SK-N-SH (cell line): ENCODE data around the gene EVI5. TPM values are rescaled to one million over a fixed set of nuclear protein-coding genes. Genes with fewer than 3 reads are reported as not detected.

ENCODE experiments used
- CTCF ChIA-PET: fragments of 300-600, 350-600 bp; formaldehyde crosslinking; extraction: SDS; loops from one replicate; lab custom pipeline; 2021; lab: Yijun Ruan, JAX
- POLR2A ChIA-PET: fragments of 350-600 bp; sonication (Branson Sonifier 250); formaldehyde crosslinking; extraction: SDS; loops from one replicate; lab custom pipeline; 2020; ENCODE audit warnings: antibody characterized with exemption, inconsistent platforms; lab: Yijun Ruan, JAX
- DNase-seq: peaks from one replicate; pipeline ENCODE4 v3.0.0; 2012
- H2AFZ ChIP-seq: fragments of 200-600 bp; sonication (generic); 2 replicates; pipeline ENCODE4 v1.8.1; 2016; ENCODE audit warnings: antibody characterized with exemption, mild to moderate bottlenecking, low read depth
- H3F3A ChIP-seq: fragments of 200-600 bp; sonication (generic); replicated peaks from 2 replicates; pipeline ENCODE3; 2016; ENCODE audit warnings: antibody characterized with exemption, mild to moderate bottlenecking; ENCODE audit not compliant: insufficient read depth
- H3K27ac ChIP-seq, 2 experiments: fragments of 200-500 bp in 1 of 2; fragments of 200-600 bp in 1 of 2; sonication (Bioruptor generic) in 1 of 2; sonication (generic), shearing (Covaris generic) in 1 of 2; 2 replicates each; pipeline versions ENCODE4 v1.5.1 to v1.6.1; 2014 to 2016; ENCODE audit warnings: low read depth in 2 of 2, inconsistent platforms in 1 of 2, low read length in 1 of 2, mild to moderate bottlenecking in 1 of 2, mixed read lengths in 1 of 2
- H3K27me3 ChIP-seq: fragments of 200-600 bp; sonication (generic), shearing (Covaris generic); 2 replicates; pipeline ENCODE4 v1.6.1; 2016; ENCODE audit warnings: mixed run types; ENCODE audit not compliant: insufficient read depth
- H3K36me3 ChIP-seq, 2 experiments: fragments of 200-500 bp in 1 of 2; fragments of 200-600 bp in 1 of 2; sonication (Bioruptor generic) in 1 of 2; sonication (generic) in 1 of 2; replicated peaks in 1 of 2; 2 replicates each; pipeline versions ENCODE3 to v1.5.1; 2014 to 2016; ENCODE audit warnings: low read length in 1 of 2, mild to moderate bottlenecking in 1 of 2; ENCODE audit not compliant: insufficient read depth in 2 of 2, control insufficient read depth in 1 of 2
- H3K4me1 ChIP-seq, 2 experiments: fragments of 200-500 bp in 1 of 2; fragments of 200-600 bp in 1 of 2; sonication (Bioruptor generic) in 1 of 2; sonication (generic), shearing (Covaris generic) in 1 of 2; 2 replicates each; pipeline versions ENCODE4 v1.5.1 to v1.6.1; 2014 to 2016; ENCODE audit warnings: low read depth in 1 of 2, low read length in 1 of 2, mixed run types in 1 of 2; ENCODE audit not compliant: insufficient read depth in 2 of 2, control insufficient read depth in 1 of 2
- H3K4me2 ChIP-seq: fragments of 200-600 bp; sonication (generic), shearing (Covaris generic); 2 replicates; pipeline ENCODE4 v1.6.1; 2017; ENCODE audit warnings: mixed run types
- H3K4me3 ChIP-seq, 2 experiments: fragments of 200-500 bp in 1 of 2; fragments of 200-600 bp in 1 of 2; sonication (Bioruptor generic) in 1 of 2; sonication (generic), shearing (Covaris generic) in 1 of 2; 2 replicates each; pipeline versions ENCODE4 v1.5.1 to v1.8.1; 2014 to 2016; ENCODE audit warnings: low read depth in 2 of 2, inconsistent platforms in 1 of 2, low read length in 1 of 2, mild to moderate bottlenecking in 1 of 2, mixed read lengths in 1 of 2, moderate library complexity in 1 of 2
- H3K79me2 ChIP-seq: fragments of 200-600 bp; sonication (generic); 2 replicates; pipeline ENCODE4 v1.8.1; 2017; ENCODE audit warnings: mild to moderate bottlenecking; ENCODE audit not compliant: insufficient read depth
- H3K9ac ChIP-seq: fragments of 200-600 bp; sonication (generic); 2 replicates; pipeline ENCODE4 v1.6.1; 2017; ENCODE audit warnings: mixed run types
- H3K9me2 ChIP-seq: fragments of 200-600 bp; sonication (generic); 2 replicates; pipeline ENCODE4 v1.6.1; 2017; ENCODE audit warnings: mixed run types
- H3K9me3 ChIP-seq: fragments of 200-600 bp; sonication (generic); 2 replicates; pipeline ENCODE4 v1.6.1; 2017; ENCODE audit warnings: mixed run types, mild to moderate bottlenecking, moderate library complexity
- H4K20me1 ChIP-seq: fragments of 200-600 bp; sonication (generic); 2 replicates; pipeline ENCODE4 v1.6.1; 2017; ENCODE audit warnings: mild to moderate bottlenecking, mixed run types; ENCODE audit not compliant: insufficient read depth
- CHD2 ChIP-seq: fragments of 150-350 bp; IDR thresholded peaks from 2 replicates; pipeline ENCODE4 v1.6.1; 2018; ENCODE audit warnings: low read length; ENCODE audit not compliant: partially characterized antibody
- EP300 ChIP-seq, 2 experiments: IDR thresholded peaks; 2 replicates each; pipeline versions ENCODE4 v1.4.0 to v1.6.1; 2012; ENCODE audit warnings: borderline replicate concordance in 1 of 2, low read depth in 1 of 2, low read length in 1 of 2
- EZH2phosphoT487 ChIP-seq: fragments of 200-600 bp; sonication (generic); IDR thresholded peaks from 2 replicates; pipeline ENCODE4 v1.6.1; 2017; ENCODE audit warnings: low read depth, mixed run types, mild to moderate bottlenecking, antibody characterized with exemption, moderate library complexity, borderline replicate concordance
- FOXJ3 ChIP-seq: sonication (generic); formaldehyde crosslinking; IDR thresholded peaks from 2 replicates; pipeline ENCODE4 v1.5.1; 2020; ENCODE audit warnings: mild to moderate bottlenecking, missing genetic modification reagents
- GABPA ChIP-seq: IDR thresholded peaks from 2 replicates; pipeline ENCODE4 v1.4.0; 2012; ENCODE audit warnings: low read depth, mild to moderate bottlenecking
- MEF2A ChIP-seq: IDR thresholded peaks from 2 replicates; pipeline ENCODE4 v1.4.0; 2012; ENCODE audit warnings: low read depth, borderline replicate concordance
- MXI1 ChIP-seq: IDR thresholded peaks from 2 replicates; pipeline ENCODE4 v1.6.1; 2012; ENCODE audit warnings: mild to moderate bottlenecking, low read depth, low read length, improper control_type of control experiment
- NRF1 ChIP-seq: IDR thresholded peaks from 2 replicates; pipeline ENCODE4 v1.6.1; 2012; ENCODE audit warnings: low read depth, mild to moderate bottlenecking, low read length
- RAD21 ChIP-seq: IDR thresholded peaks from 2 replicates; pipeline ENCODE4 v1.6.1; 2012; ENCODE audit warnings: mild to moderate bottlenecking, low read length
- RCOR1 ChIP-seq: fragments of 150-350 bp; IDR thresholded peaks from 2 replicates; pipeline ENCODE4 v1.6.1; 2017; ENCODE audit warnings: antibody characterized with exemption, low read length
- TEAD4 ChIP-seq: IDR thresholded peaks from 2 replicates; pipeline ENCODE4 v1.4.0; 2012; ENCODE audit warnings: mild to moderate bottlenecking, borderline replicate concordance; ENCODE audit not compliant: insufficient read depth
- USF2 ChIP-seq: fragments of 150-350 bp; IDR thresholded peaks from 2 replicates; pipeline ENCODE4 v1.6.1; 2017; ENCODE audit warnings: antibody characterized with exemption, low read length, low read depth, borderline replicate concordance
- YY1 ChIP-seq: IDR thresholded peaks from 2 replicates; pipeline ENCODE4 v1.4.0; 2012; ENCODE audit warnings: low read depth, mild to moderate bottlenecking
- WGBS: methylation state at CpG from one replicate; pipeline ENCODE4 v1.1.6; 2017; ENCODE audit warnings: low lambda C conversion rate; 5-methylcytosine and 5-hydroxymethylcytosine counted together
- polyA plus RNA-seq, 3 experiments: library from polyadenylated mRNA; depleted of rRNA; stranded (reverse); fragments of >200 nt; gene quantifications; 2 replicates each; pipeline ENCODE4 v1.2.3, GENCODE V29; 2012

Gene EVI5
- polyA plus RNA-seq, 1 of the 3 experiments (the other 2 are of a cell fraction) = 5.7 TPM

GRCh38 chr1:92679980-92680379 is 104.9 kb downstream of the EVI5 start:
- TF ChIP-seq FOXJ3 (CRISPR knock-in tag) (no peak), TEAD4 (no peak), USF2 (no peak), EZH2phosphoT487 (no peak)
- H3K4me1 ChIP-seq = no peaks in the 10 kb centered on the region
- no peaks in the 10 kb centered on the region for H4K20me1 ChIP-seq
- ChIA-PET POLR2A (no interaction called here), CTCF (no interaction called here)
- H3K9ac ChIP-seq = no peak overlapping the region
- H2AFZ ChIP-seq = no peak overlapping the region
- no peak overlapping the region for H3K4me3 ChIP-seq
- H3K9me3 ChIP-seq = no peaks in the 10 kb centered on the region
- H3K27ac ChIP-seq = no peak overlapping the region
- WGBS = 98% methylated on average over 4 of the region's 4 CpGs
- H3K79me2 ChIP-seq = no peaks in the 10 kb centered on the region
- no peaks in the 10 kb centered on the region for H3K9me2 ChIP-seq
- no peaks in the 10 kb centered on the region for H3F3A ChIP-seq
- peaks cover 5 to 13% of the 10 kb centered on the region in 2 experiments for H3K36me3 ChIP-seq
- H3K4me2 ChIP-seq = no peak overlapping the region
- H3K27me3 ChIP-seq = no peaks in the 10 kb centered on the region
- DNase-seq = no peak

GRCh38 chr1:92663775-92664174 is 121.1 kb downstream of the EVI5 start:
- Histone ChIP-seq H2AFZ (no peak overlapping the region), H4K20me1 (no peaks in the 10 kb centered on the region), H3K79me2 (no peaks in the 10 kb centered on the region), H3K27me3 (no peaks in the 10 kb centered on the region), H3K9ac (no peak overlapping the region), H3K4me1 (no peaks in the 10 kb centered on the region), H3K9me3 (no peaks in the 10 kb centered on the region), H3F3A (no peaks in the 10 kb centered on the region), H3K9me2 (0 out of 2 replicates have a peak, but pooled peaks cover 6% of the 10 kb centered on the region), H3K27ac (no peak overlapping the region), H3K4me2 (no peak overlapping the region), H3K4me3 (no peak overlapping the region), H3K36me3 (peaks cover 0 to 32% of the 10 kb centered on the region in 2 experiments)
- TF ChIP-seq RAD21 (no peak), YY1 (no peak), MEF2A (no peak), RCOR1 (no peak)
- POLR2A ChIA-PET = no interaction called here
- DNase-seq = no peak
- CTCF ChIA-PET = no interaction called here
- WGBS = 98% methylated on average over 5 of the region's 5 CpGs

GRCh38 chr1:92662048-92662447 is 122.9 kb downstream of the EVI5 start:
- Histone ChIP-seq H4K20me1 (no peaks in the 10 kb centered on the region), H3K4me2 (no peak overlapping the region), H3F3A (no peaks in the 10 kb centered on the region), H3K9ac (no peak overlapping the region), H3K9me3 (0 out of 2 replicates have a peak, but pooled peaks cover 3% of the 10 kb centered on the region), H3K4me3 (no peak overlapping the region), H3K27me3 (no peaks in the 10 kb centered on the region), H3K4me1 (no peaks in the 10 kb centered on the region), H3K79me2 (no peaks in the 10 kb centered on the region), H2AFZ (no peak overlapping the region), H3K27ac (no peak overlapping the region), H3K9me2 (0 out of 2 replicates have a peak, but pooled peaks cover 6% of the 10 kb centered on the region), H3K36me3 (peaks cover 0 to 34% of the 10 kb centered on the region in 2 experiments)
- ChIA-PET CTCF (interaction anchor here (0.8 kb wide), 1 partner anchor 9 kb away, joined by 4 read pairs; no protein-coding TSS in a partner anchor), POLR2A (no interaction called here)
- TF ChIP-seq EP300 (IDR thresholded peaks at IDR 0.05; ENCODE audit: borderline replicate concordance in 1 of 2, low read depth in 1 of 2, low read length in 1 of 2) = no peak
- no peak for TF ChIP-seq NRF1
- no peak for TF ChIP-seq CHD2
- no peak for TF ChIP-seq MXI1
- TF ChIP-seq RCOR1 = no peak
- TF ChIP-seq FOXJ3 (CRISPR knock-in tag) = no peak
- no peak for TF ChIP-seq GABPA
- WGBS = 95% methylated on average over 3 of the region's 3 CpGs
- no peak for DNase-seq
